GM19463 (cell line): ENCODE data around the gene CAPN3.
"Not testable (repeated sequence)": the region's sequence is repeated elsewhere in the genome, so short reads cannot be mapped to it uniquely, and the experiment has no call there.

Source experiments
- ATAC-seq: cut with Tn5 transposase; IDR thresholded peaks from one replicate; pipeline ENCODE4 v1.9.1; 2021; ENCODE audit warnings: mild to moderate bottlenecking, moderate library complexity; ENCODE audit not compliant: unreplicated experiment

The CAPN3 gene

DNA sequence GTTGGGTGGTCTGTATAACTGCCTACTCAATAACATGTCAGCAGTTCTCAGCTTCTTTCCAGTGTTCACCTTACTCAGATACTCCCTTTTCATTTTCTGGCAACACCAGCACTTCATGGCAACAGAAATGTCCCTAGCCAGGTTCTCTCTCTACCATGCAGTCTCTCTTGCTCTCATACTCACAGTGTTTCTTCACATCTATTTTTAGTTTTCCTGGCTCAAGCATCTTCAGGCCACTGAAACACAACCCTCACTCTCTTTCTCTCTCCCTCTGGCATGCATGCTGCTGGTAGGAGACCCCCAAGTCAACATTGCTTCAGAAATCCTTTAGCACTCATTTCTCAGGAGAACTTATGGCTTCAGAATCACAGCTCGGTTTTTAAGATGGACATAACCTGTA, at the start of gene CAPN3:
Gene CAPN3 (plus strand): TSS at position 253 of the 400 bp plus-strand sequence. CDS start 305 bp downstream, outside the sequence.
- no peak for ATAC-seq

DNA sequence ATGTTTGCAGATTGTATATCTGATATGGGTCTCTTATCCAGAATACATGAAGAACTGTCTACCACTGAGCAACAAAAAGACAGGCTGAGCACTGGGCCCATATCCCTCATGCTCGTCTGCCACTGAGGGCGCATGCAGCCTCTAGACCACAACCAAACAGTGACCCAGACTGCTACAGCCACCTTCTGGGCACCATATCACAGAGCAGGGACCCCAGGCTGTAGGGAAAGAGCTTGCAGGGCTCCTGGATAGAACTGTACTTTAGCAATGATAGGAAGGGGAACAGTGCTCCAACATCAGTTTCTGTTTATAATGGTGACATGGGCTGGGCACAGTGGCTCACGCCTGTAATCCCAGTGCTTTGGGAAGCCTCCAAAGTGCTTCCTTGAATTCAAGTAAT, 45.8 kb upstream of the CAPN3 start:
- ATAC-seq = no peak

DNA sequence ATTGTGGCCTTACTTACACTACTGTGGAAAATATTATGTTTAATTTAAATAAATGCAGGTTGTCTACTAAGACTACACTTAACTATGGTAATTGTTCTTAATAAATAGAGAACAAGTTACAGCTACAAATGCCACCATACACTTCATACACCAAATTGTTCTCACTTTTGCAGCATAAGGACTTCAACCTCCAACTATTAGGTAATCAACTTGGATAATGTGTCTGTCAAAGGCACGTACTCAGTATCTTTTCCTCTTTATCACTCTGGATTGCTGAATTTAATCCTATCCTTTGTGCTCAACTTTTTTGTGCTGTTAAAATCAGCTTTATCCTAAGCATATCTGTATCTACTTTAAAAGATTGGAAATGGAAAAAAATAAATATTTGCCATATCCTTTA, 44.5 kb upstream of the CAPN3 start:
- ATAC-seq = no peak

DNA sequence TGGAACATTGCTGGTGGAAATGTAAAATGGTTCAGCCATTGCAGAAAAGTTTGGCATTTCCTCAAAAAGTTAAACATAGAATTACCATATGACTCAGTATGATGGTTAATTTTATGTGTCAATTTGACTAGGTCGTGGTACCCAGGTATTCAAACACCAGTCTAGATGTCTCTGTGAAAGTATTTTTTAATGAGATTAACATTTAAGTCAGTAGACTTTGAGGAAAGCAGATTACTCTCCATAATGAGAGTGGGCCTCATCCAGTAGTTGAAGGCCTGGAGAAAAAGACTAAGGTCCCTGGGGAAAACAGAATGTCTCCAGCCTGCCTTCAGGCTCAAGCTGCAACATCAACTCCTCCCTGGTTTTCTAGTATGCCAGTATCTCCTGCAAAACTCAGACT, 43.8 kb upstream of the CAPN3 start:
- ATAC-seq = no peak

DNA sequence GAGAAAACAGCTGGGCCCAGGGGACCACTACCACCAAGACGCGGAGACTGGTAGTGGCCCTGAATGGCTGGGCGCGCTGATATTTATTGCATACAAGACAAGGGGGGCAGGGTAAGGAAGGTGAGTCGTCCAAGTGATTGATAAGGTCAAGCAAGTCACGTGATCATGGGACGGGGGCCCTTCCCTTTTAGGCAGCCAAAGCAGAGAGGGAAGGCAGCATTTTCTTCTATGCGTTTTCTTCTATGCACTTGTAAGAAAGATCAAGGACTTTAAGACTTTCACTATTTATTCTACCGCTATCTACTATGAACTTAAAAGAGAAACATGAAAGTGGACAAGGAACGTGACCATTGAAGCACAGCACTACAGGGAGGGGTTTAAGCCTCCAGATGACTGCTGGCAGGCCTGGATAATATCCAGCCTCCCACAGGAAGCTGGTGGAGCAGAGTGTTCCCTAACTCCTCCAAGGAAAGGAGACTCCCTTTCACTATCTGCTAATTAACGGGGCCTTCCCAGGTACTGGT, 43.0 kb upstream of the CAPN3 start:
- not testable (repeated sequence) for ATAC-seq

DNA sequence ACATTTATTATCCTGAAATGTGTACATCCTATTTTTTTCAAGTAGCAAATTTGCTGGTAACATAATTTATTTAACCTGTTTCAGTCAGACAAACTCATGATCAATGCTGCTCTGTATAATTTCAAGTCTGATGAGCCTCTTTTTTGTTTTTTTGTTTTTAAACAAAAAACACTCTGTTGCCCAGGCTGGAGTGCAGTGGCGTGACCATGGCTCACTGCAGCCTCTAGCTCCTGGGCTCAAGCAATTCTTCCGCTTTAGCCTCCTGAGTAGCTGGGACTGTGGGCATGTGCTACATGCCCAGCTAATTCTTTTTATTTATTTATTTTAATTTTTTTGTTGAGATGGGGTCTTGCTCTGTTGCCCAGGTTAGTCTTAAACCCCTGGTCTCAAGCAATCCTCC, 40.1 kb upstream of the CAPN3 start:
- no peak for ATAC-seq

DNA sequence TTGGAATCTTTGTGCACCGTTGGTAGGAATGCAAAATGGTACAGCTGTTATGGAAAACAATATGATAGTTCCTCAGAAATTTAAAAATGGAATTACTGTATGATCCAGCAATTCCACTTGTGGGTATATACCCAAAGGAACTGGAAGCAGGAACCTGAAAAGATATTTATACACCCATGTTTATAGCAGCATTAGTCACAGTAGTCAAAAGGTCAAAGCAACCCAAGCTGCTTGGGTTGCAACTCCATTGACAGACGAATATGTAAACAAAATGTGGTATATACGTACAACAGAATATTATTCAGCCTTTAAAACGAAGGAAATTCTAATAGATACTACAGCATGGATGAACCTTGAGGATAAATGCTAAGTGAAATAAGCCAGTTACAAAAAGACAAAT, 35.0 kb upstream of the CAPN3 start:
- ATAC-seq = no peak

DNA sequence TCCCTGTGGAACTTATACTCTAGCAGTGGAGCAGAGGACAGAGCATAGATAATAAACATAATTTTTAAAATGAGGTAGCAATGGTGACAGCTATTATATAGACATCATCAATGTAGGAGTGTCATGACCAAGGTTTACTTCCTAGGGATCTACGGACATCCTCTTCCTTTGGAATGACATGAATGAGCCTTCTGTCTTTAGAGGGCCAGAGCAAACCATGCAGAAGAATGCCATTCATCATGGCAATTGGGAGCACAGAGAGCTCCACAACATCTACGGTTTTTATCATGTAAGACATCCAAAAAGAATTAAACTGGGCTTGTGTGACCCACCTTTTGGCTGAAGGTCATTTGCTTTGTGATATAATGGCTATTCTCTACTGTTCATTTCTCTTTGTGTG, 30.1 kb upstream of the CAPN3 start:
- no peak for ATAC-seq

DNA sequence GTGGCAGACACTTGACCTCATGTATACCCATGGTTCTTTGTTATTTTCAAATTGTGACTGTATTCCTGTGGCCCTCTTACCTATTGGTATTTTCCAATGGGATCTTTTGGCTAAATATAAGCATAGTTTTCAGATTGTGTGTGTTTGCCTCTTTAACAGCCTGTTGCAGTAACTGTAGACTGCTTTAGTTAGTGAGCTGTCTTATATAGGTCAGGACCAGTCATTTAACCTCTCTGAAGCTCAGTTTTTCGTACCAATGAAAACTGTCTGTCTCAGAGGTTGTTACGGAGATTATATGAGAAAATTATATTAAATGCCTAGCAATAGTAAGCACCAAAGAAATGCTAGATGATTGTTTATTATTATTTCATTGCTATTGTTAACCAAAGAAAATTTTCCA, 29.3 kb upstream of the CAPN3 start:
- ATAC-seq = no peak

DNA sequence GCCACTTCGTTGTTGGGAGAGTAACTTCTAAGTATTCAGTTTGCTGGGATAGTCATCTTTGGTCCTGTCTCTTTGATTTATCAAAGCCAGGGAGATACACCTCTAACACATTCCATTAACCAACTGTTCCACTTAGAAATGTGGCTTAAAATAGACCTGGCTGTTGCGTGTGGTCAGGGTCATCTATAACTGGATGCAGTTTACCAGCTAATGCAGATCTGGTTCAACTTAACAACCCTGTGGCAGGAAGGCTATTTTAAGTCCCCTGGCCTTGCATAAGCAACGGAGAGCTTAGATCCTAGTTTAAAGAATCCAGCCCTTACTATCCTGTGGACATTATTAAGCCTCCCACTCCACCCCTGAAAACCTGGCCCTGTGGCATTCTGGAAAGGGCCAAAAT, 28.1 kb upstream of the CAPN3 start:
- no peak for ATAC-seq

DNA sequence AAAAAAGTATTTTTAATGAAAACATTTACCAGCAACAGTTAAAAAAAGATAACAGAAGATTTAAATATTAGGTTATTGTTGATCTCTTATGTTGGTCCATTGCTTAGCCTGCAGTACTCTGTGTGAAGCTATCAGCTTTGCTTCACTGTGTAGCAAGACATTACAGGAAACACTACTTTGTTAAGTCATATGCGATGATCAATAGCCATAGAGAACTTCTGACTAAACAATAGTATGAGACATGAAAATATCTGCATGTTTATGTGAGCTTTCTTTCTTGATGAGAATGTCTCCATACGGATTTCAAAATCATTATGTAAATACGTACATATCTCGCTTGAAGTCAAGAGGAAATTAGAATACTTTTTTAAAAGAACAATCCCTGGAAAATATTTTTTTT, 27.0 kb upstream of the CAPN3 start:
- ATAC-seq = no peak

DNA sequence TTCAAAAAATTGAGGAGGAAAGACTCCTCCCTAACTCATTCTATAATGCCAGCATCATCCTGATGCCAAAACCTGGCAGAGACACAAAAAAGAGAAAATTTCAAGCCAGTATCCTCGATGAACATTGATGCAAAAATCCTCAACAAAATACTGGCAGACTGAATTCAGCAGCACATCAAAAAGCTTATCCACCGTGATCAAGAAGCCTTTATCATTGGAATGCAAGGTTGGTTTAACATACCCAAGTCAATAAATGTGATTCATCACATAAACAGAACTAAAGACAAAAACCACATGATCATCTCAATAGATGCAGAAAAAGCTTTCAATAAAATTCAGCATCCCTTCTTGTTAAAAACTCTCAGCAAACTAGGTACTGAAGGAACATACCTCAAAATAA, 24.2 kb upstream of the CAPN3 start:
- no peak for ATAC-seq

DNA sequence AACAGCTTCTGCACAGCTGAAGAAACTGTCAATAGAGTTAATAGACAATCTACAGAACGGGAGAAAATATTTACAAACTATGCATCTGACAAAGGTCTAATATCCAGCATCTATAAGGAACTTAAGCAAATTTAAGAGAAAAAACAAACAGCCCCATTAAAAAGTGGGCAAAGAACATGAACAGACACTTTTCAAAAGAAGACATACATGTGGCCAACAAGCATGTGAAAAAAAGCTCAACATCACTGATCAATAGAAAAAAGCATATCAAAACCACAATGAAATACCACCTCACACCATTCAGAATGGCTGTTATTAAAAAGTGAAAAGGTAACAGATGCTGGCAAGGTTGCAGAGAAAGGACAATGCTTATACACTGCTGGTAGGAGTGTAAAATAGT, 22.7 kb upstream of the CAPN3 start:
- not testable (repeated sequence) for ATAC-seq

DNA sequence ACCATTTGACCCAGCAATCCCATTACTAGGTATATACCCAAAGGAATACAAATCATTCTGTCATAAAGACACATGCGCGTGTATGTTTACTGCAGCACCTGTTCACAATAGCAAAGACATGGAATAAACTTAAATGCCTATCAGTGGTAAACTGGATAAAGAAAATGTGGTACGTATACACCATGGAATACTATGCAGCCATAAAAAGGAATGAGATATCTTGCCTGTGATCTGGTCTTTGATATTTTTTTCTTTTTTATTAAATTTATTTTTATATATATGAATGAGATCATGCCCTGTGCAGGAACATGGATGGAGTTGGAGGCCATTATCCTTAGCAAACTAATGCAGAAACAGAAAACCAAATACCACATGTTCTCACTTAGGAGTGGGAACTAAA, 22.2 kb upstream of the CAPN3 start:
- not testable (repeated sequence) for ATAC-seq

DNA sequence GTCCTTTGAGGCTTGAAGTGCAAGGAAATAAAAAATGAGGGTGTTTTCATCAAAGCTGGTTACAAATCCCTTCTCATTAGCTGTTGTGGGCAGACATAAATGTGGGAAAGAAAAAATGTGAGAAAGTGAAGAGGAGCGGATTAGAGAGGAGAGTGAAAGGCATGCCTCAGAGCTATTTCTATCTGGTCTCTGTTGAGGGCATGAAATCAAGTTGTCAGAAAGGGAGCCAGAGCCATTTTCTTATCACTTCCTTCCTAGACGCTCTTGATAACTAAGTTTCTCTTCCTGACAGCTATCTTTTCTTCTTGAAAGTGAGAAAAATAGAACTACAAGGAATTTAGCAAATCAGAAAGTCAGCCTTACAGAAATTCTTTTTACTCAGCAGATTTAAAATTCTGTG, 20.8 kb upstream of the CAPN3 start:
- no peak for ATAC-seq

DNA sequence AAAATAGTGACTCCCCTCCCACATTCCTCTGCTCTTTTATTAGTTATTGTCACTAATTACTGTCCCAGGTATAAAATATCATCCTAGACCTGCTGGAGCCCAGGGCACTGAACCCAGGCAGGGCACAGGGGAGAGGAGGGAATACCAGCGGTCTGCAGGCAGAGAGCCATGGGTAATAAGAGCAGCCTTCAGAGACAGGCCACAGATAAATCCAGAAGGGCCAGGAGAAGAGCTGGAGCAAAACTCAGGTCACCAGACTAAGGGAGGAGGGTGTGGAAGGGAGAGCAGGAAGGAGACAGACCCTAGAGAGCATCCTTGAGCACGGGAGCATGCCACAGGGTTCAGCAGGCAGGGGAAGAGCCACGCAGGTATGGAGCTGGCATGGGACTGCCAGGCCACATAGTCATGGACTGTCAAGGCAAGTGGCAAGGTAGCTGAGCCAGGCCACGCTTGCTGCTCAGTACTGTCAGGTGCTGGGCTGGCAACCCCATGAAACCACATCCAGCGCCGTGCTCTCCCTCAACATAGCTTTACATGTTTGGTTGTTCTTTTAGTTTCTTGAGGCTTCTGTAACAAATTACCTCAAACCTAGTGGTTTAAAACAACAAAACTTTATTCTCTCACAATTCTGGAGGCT, 15.6 kb upstream of the CAPN3 start:
- ATAC-seq = no peak

DNA sequence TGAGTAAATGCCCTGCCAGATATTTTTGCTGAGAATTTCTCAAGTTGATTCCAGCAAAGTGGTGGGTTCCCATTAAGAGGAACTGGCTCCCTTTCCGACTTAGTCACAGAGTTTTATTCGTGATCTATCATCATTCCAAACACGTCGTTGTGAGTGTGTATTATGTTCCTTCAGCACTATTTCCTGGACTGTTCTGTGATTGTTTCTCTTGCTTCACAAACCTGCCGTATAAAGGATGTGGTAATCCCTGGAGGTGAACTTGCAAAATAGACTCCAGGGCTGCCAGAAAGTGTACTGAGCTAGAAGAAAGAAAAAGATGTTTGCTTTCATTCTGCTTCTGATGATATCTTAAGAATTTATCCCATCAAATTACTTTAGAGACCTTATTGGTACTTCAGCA, 14.5 kb upstream of the CAPN3 start:
- ATAC-seq = no peak

DNA sequence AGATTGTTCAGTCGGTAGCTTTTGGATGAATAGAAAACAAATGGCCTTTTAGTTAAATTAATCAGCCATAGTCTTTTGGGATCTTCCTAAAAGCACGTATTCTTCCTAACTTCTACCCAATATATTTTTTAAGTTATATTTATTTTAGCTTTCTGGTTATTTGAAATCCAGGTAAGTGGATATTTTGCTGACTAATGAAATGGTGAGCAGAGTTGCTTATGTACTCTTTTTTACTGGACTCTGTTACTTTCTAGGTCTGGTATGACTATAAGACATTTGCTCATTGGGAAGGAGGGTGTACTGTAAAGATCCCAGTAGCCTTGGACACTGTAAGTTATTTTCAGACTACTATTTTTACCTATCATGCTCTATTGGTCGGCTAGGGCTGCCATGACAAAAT, 13.8 kb upstream of the CAPN3 start:
- ATAC-seq = no peak

DNA sequence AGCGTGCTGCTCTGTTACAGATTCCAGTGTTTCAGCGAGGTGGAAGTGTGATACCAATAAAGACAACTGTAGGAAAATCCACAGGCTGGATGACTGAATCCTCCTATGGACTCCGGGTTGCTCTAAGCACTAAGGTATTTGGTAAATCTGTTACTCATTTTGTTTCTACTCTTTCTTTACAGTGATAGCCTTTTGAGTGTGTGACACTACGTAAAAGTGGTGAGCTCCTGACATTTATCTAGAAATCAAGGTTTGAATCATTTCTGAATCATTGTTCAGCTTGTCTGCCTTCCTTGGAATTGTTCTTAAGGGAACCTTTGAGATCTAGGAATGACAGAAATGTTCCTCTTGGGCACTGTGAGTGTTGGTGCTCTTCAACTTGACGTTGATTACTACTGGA, 11.2 kb upstream of the CAPN3 start:
- ATAC-seq = no peak

DNA sequence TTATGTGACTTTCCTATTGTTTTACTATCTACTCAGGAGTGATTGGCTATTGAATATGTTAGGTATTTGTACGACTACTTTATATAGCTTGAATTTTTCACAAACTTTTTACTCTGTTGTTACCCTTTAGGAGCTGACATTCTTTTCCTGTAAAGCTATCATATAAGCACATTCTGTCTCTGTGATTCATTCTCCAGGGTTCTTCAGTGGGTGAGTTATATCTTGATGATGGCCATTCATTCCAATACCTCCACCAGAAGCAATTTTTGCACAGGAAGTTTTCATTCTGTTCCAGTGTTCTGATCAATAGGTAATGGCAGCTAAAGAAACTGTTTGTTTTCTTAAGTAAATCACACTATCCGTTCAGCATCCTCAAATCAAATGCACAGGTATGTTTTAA, 10.1 kb upstream of the CAPN3 start:
- no peak for ATAC-seq

DNA sequence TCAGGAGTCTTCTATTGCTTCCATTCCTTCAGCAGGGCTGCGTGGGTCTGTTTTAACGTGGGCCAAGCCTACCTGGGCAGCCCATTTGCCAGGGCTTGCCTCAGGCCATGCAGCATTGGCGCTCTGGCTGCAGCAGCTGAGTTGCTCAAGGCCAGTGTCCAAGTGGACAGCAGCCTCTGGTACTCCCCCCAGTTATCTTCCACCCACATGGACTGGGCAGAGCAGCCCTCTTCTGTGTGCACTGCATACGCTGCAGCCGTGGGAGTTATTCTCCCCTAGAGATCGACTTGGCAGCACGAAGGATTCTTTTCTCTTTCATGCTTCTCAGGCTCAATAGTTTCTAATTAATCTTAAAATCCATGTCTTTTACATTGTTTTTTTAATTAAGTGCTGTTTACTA, 6.9 kb upstream of the CAPN3 start:
- ATAC-seq = no peak

DNA sequence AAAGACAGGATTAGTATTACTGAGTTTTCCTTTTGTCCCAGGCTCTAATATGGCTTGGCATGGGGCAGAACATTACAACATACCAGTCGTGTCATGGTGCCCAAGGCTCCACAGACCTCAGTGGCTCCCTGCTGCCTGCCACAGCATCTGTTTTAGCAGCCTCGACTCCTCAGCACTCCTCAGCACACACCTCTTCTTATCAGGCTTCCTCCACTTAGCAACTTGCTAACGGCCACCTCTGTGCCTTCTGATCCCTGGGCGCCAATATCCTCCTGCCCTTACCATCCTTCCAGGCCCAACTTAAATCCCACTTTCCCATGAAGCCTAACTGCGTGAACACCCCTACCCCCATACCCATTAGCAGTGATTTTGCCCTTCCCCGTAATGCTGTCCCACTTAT, 6.2 kb upstream of the CAPN3 start:
- no peak for ATAC-seq

DNA sequence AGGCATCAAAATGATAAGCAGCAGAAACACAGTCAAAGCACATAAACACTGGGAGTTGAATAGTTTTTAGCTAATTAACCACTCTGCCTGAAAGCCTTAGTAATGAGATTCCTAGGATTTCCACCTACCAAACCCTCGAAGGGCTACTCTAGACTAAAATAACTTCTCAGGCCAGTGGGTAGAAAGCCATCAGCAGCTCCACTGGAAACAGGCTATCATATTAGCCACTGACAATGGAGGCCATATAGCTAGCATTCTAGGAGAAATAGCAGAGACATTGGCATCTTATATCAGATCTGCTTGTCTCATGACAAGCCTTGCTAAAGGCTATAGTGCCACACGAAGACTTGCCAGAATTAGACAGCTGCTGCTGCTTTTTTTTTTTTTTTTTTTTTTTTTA, 4.5 kb upstream of the CAPN3 start:
- ATAC-seq = no peak
